HUDEP-2 (cell line): ENCODE measurements around the gene TTC8.
A peak's percentile ranks its signal among the peaks of the same experiment; 100 is the strongest.
"Not testable (repeated sequence)": the region's sequence is repeated elsewhere in the genome, so short reads cannot be mapped to it uniquely, and the experiment has no call there.

Source experiments
- DNase-seq, 76 experiments: peaks; one replicate each; lab custom pipeline; 2025; ENCODE audit not compliant: unreplicated experiment in 76 of 76; lab: John Stamatoyannopoulos, UW

Gene TTC8

GRCh38 chr14:88859118-88859517 is 34.7 kb downstream of the TTC8 start:
- not testable (repeated sequence) for DNase-seq

- no peak for DNase-seq
Observed at GRCh38 chr14:88863167-88863566, 38.7 kb downstream of the TTC8 start.

GRCh38 chr14:88864198-88864597 is 39.7 kb downstream of the TTC8 start:
- DNase-seq: no peak

GRCh38 chr14:88866305-88866704 is 41.9 kb downstream of the TTC8 start:
- no peak for DNase-seq

- DNase-seq: peak in 7 of 76 experiments; percentile 0 to 21 (median 9)
Observed at GRCh38 chr14:88868558-88869159, 44.2 kb downstream of the TTC8 start.

GRCh38 chr14:88870777-88871176 is 46.3 kb downstream of the TTC8 start:
- DNase-seq: no peak

GRCh38 chr14:88871429-88871828 is 47.0 kb downstream of the TTC8 start:
- DNase-seq: no peak

GRCh38 chr14:88872976-88873375 is 48.5 kb downstream of the TTC8 start:
- no peak for DNase-seq

GRCh38 chr14:88877192-88877591 is 52.7 kb downstream of the TTC8 start:
- no peak for DNase-seq

- DNase-seq: no peak
Observed at GRCh38 chr14:88879022-88879421, 54.6 kb downstream of the TTC8 start.

- DNase-seq: no peak
Observed at GRCh38 chr14:88882236-88882635, 57.8 kb downstream of the TTC8 start.

- no peak for DNase-seq
Observed at GRCh38 chr14:88895116-88895515, 70.7 kb downstream of the TTC8 start.

- DNase-seq: no peak
Observed at GRCh38 chr14:88901189-88901588, 76.7 kb downstream of the TTC8 start.

- no peak for DNase-seq
Observed at GRCh38 chr14:88901991-88902390, 77.5 kb downstream of the TTC8 start.

- DNase-seq: no peak
Observed at GRCh38 chr14:88902850-88903249, 78.4 kb downstream of the TTC8 start.

- DNase-seq: no peak
Observed at GRCh38 chr14:88904206-88904647, 79.8 kb downstream of the TTC8 start.

GRCh38 chr14:88904864-88905263 is 80.4 kb downstream of the TTC8 start:
- DNase-seq: no peak

- no peak for DNase-seq
Observed at GRCh38 chr14:88908216-88908615, 83.8 kb downstream of the TTC8 start.

- no peak for DNase-seq
Observed at GRCh38 chr14:88910386-88910785, 85.9 kb downstream of the TTC8 start.

- no peak for DNase-seq
Observed at GRCh38 chr14:88911809-88912208, 87.4 kb downstream of the TTC8 start.

- DNase-seq: no peak
Observed at GRCh38 chr14:88914956-88915355, 90.5 kb downstream of the TTC8 start.

GRCh38 chr14:88919502-88919901 is 95.1 kb downstream of the TTC8 start:
- DNase-seq: no peak
